Measurements from ENCODE around the gene SNX3. TPM values are rescaled to one million over a fixed set of nuclear protein-coding genes. Genes with fewer than 3 reads are reported as not detected.

Gene SNX3
- total and polyA plus RNA-seq, 12 donors, result 108 to 269 (median 235) TPM

DNA sequence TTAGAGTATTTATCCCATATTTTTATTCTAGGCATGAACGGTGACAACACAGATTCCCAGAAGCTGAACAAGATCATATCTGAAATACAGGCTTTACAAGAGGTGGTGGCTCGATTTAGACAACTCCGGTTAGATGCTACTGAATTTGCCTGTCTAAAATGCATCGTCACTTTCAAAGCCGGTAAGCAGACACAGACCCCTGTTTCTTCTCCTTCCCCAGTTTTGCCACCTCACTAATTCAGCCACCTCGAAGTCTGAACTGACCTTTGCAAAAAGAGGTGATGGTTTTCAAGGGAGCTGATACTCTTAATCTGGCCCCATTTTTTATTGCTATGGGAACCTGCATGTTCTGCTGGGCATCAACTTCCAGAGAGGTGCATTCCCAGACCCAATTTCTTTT, 80.1 kb downstream of the SNX3 start:
- H3K36me3 ChIP-seq, result no peaks in the 10 kb centered on the region
- WGBS, 2 donors, result 57% methylated on average over 6 of the region's 6 CpGs
- H3K27ac ChIP-seq, result no peak overlapping the region
- no peaks in the 10 kb centered on the region for H3K9me3 ChIP-seq
- TF ChIP-seq, protein P1, sequence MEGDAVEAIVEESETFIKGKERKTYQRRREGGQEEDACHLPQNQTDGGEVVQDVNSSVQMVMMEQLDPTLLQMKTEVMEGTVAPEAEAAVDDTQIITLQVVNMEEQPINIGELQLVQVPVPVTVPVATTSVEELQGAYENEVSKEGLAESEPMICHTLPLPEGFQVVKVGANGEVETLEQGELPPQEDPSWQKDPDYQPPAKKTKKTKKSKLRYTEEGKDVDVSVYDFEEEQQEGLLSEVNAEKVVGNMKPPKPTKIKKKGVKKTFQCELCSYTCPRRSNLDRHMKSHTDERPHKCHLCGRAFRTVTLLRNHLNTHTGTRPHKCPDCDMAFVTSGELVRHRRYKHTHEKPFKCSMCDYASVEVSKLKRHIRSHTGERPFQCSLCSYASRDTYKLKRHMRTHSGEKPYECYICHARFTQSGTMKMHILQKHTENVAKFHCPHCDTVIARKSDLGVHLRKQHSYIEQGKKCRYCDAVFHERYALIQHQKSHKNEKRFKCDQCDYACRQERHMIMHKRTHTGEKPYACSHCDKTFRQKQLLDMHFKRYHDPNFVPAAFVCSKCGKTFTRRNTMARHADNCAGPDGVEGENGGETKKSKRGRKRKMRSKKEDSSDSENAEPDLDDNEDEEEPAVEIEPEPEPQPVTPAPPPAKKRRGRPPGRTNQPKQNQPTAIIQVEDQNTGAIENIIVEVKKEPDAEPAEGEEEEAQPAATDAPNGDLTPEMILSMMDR (IDR thresholded peaks at IDR 0.05), result no peak
- DNase-seq (no peak), ATAC-seq (no peak)
- intact Hi-C loops (cut with DNase I), result no loop called here
- peaks cover 12 to 88% (median 67%) of the 10 kb centered on the region in 7 donors for H3K27me3 ChIP-seq
- peaks cover under 1 to 9% (median 8%) of the 10 kb centered on the region in 9 donors for H3K4me1 ChIP-seq
- H3K4me3 ChIP-seq, result no peak overlapping the region

DNA sequence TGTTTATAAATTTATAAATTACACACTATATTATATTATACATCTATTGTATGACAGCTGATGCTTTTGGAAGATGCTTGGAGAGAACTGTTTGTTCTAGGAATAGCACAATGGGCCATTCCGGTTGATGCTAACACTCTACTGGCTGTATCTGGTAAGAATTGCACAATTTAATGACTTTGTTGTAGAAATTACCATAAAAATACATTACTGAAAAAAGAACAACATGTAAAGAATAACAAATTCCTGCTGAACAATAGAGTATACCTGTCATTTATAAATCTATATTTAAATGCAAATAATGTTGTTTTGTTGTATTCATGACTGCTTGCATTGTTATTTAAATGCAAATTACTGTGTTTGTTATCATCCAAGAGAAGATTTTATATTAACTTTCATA, 80.6 kb downstream of the SNX3 start:
- WGBS, 2 donors, result 11 to 19% methylated on average over 1 of the region's 1 CpG
- no peak for ATAC-seq
- DNase-seq, result no peak
- H3K27me3 ChIP-seq, result peaks cover 17 to 88% (median 72%) of the 10 kb centered on the region in 7 donors
- intact Hi-C loops (cut with DNase I), result no loop called here
- H3K4me1 ChIP-seq, result peaks cover 5 to 14% (median 13%) of the 10 kb centered on the region in 9 donors
- H3K36me3 ChIP-seq, result no peaks in the 10 kb centered on the region
- no peaks in the 10 kb centered on the region for H3K9me3 ChIP-seq
- TF ChIP-seq, protein P1 (IDR thresholded peaks at IDR 0.05), result no peak
- H3K27ac ChIP-seq, result no peak overlapping the region
- H3K4me3 ChIP-seq, result no peak overlapping the region

DNA sequence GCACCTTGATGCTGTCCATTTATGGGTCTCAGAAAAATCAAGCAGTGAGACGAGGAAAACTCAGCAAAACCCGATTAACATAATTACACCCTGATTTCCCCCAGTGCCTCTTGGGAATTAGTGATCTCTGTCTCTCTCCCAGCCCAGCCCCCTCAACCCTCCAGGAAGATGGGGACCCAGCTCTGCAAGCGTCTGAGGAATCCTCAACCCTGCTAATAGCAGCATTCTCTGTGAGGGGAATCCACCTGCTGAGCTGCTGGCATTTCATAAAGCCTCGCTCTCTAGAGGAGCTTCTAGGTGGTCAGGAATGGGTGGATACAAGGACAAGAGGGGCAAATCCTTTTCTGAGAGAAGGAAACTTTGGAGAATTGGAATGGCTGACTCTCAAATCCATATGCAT, 81.1 kb downstream of the SNX3 start:
- TF ChIP-seq, protein P1 (IDR thresholded peaks at IDR 0.05), result no peak
- no peak for DNase-seq
- ATAC-seq, result no peak
- peaks cover 5 to 20% (median 16%) of the 10 kb centered on the region in 9 donors for H3K4me1 ChIP-seq
- intact Hi-C loops (cut with DNase I), result no loop called here
- WGBS, 2 donors, result 10 to 18% methylated on average over 4 of the region's 4 CpGs
- H3K9me3 ChIP-seq, result no peaks in the 10 kb centered on the region
- H3K27me3 ChIP-seq, result peaks cover 22 to 93% (median 77%) of the 10 kb centered on the region in 7 donors
- H3K27ac ChIP-seq, result no peak overlapping the region
- H3K4me3 ChIP-seq, result no peak overlapping the region
- no peaks in the 10 kb centered on the region for H3K36me3 ChIP-seq

DNA sequence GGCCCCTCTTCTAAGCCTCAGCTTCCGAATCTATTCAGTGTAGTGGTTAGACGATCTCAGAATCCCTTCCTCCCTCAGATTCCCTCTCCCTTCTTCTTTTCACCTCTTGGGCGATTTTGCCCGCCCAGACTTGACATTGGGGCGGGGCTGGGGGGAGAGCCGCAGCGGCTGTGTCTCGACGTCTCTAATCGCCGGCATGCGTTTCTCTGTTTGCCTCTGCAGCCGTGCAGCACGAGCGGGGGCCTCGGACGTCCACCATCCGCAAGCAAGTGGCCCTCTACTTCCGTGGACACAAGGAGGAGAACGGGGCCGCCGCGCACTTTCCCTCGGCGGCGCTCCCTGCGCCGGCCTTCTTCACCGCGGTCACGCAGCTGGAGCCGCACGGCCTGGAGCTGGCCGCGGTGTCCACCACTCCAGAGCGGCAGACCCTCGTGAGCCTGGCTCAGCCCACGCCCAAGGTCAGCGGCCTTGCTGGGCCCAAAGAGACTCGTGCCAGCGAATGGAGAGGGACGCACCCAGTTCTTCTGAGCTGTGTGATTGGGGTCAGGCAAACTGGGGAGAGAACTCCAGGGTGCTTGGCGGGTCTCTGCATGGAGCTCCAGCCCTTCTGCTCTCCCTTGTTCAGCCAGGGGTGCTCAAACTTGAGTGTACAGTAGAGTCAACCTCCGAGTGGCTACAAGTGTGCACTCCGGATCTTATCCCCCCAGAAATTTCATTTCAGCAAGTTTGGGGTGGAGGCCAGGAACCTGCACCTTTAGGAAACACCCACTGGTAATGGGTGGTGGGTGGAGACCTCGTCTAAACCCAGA, 84.4 kb downstream of the SNX3 start:
- no peaks in the 10 kb centered on the region for H3K36me3 ChIP-seq
- peaks cover 25 to 100% (median 98%) of the 10 kb centered on the region in 7 donors for H3K27me3 ChIP-seq
- H3K4me3 ChIP-seq, result peak overlapping the region in 5 of 10 donors; percentile 14 to 34 (median 22)
- ATAC-seq (peak in 3 of 8 donors; percentile 22 to 38 (median 25)), DNase-seq (no peak)
- TF ChIP-seq, protein P1 (IDR thresholded peaks at IDR 0.05), result no peak
- intact Hi-C loops (cut with DNase I), result no loop called here
- no peak overlapping the region for H3K27ac ChIP-seq
- peaks cover 5 to 27% (median 22%) of the 10 kb centered on the region in 9 donors for H3K4me1 ChIP-seq
- 8 to 10% methylated on average over 46 of the region's 46 CpGs for WGBS, 2 donors
- no peaks in the 10 kb centered on the region for H3K9me3 ChIP-seq

Measured in heart right ventricle (tissue), 16 donors.